LNCaP clone FGC (cell line): ENCODE measurements around the gene DENND6B.
A peak's percentile ranks its signal among the peaks of the same experiment; 100 is the strongest.

Source experiments
- DNase-seq: peaks from one replicate; pipeline ENCODE4 v3.0.0-alpha.2; 2011; ENCODE audit warnings: low read depth
- H3K4me3 ChIP-seq: 2 replicates; pipeline ENCODE4 v1.5.1; 2011; ENCODE audit warnings: mild to moderate bottlenecking, low read depth, low read length, control low read depth
- TF ChIP-seq, protein P1 (sequence below): IDR thresholded peaks from 2 replicates; pipeline ENCODE4 v1.5.1; 2012; ENCODE audit warnings: mild to moderate bottlenecking; ENCODE audit not compliant: control insufficient read depth, insufficient read depth; ENCODE audit errors: extremely low read depth

DENND6B gene

GRCh38 chr22:50298266-50298637 is 28.6 kb downstream of the DENND6B start:
- H3K4me3 ChIP-seq = no peak overlapping the region

DNA sequence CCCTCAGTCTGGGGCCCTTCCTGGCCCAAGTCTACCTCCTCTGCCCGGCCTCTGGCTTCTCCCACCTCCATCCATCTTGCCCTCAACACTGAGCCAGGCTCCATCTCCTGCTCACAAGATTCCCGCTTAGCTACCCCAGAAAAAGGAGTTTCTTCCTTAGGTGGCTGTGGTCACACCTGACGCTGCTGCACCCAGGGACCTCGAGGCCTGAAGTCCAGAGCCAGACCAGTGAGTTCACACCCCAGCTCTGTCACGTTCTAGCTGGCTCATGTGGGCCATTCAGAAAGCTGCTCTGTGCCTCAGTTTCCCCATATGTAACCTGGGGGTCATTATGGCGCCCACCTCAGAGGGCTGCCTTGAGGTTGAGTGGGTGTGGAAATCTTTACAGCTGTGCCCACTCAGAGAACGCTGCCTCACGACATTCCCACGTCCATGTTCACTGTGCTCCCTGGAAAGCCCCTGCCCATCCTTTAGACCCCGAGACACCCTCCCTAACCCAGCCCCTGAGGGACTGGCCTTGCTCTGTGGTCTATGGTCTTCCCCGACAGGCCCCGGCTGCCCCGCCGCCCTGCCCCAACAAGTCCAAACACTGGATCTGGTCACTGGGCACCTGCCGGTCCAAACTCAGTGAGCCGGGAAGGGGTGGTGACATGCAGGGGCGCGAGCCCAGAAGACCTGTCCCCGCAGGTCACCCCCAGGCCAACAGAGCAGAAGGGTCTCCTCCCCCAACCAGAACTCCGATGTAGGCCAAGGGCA is 29.1 kb downstream of the DENND6B start:
- TF ChIP-seq, protein P1, sequence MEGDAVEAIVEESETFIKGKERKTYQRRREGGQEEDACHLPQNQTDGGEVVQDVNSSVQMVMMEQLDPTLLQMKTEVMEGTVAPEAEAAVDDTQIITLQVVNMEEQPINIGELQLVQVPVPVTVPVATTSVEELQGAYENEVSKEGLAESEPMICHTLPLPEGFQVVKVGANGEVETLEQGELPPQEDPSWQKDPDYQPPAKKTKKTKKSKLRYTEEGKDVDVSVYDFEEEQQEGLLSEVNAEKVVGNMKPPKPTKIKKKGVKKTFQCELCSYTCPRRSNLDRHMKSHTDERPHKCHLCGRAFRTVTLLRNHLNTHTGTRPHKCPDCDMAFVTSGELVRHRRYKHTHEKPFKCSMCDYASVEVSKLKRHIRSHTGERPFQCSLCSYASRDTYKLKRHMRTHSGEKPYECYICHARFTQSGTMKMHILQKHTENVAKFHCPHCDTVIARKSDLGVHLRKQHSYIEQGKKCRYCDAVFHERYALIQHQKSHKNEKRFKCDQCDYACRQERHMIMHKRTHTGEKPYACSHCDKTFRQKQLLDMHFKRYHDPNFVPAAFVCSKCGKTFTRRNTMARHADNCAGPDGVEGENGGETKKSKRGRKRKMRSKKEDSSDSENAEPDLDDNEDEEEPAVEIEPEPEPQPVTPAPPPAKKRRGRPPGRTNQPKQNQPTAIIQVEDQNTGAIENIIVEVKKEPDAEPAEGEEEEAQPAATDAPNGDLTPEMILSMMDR = no peak
- H3K4me3 ChIP-seq = no peak overlapping the region
- DNase-seq = no peak

More at GRCh38 chr22:50298266-50298637, 28.6 kb downstream of the DENND6B start:
- no peak for DNase-seq
- TF ChIP-seq, protein P1 = no peak

DNA sequence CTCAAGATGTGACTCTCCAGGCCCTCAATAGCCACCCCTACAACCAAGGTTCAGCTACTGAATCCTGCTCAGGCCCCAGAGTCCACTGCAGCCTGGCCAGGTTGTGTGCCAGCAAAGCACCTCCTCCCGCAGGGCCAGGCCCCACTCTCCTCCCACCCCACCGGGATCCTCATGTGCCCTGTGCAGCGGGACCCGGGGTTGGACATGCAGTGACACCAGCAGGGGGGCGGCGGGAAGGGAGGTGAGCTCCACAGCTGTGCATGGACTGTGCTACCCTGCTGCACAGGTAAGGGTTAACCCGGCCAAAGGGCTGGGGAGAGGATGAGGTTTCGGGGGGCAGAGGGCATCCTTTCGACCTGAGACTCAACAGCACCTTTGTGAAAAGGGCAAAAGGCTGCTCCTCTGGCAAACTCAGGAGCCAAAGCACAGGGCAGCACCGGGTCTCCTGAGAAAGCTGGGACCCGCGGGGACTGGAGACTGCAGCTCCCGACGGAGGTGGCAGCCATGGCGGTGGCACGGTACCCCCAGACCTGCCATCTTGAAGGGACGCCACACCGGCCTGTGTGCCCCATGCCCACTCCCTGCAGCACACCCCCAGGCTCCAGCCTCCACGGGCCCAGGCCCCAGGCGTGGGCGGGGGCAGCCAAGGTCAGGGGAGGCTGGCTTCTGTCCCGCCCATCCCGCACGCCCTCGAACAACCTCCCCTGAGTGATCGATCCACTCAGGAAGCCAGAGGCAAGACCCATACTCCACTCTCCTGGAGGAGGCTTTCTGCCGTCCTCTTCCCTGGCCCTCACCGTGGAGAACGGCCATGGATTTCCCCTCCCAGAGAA is 29.9 kb downstream of the DENND6B start:
- no peak overlapping the region for H3K4me3 ChIP-seq
- DNase-seq = no peak
- TF ChIP-seq, protein P1 = no peak

- peak overlapping the region; percentile 15 for H3K4me3 ChIP-seq
- no peak for DNase-seq
- TF ChIP-seq, protein P1 = no peak
Observed at GRCh38 chr22:50294319-50294656, 32.5 kb downstream of the DENND6B start.

- DNase-seq = peak; percentile 39
- H3K4me3 ChIP-seq = peak overlapping the region; percentile 28
- TF ChIP-seq, protein P1 = no peak
Observed at GRCh38 chr22:50293441-50294318, 33.1 kb downstream of the DENND6B start.

DNA sequence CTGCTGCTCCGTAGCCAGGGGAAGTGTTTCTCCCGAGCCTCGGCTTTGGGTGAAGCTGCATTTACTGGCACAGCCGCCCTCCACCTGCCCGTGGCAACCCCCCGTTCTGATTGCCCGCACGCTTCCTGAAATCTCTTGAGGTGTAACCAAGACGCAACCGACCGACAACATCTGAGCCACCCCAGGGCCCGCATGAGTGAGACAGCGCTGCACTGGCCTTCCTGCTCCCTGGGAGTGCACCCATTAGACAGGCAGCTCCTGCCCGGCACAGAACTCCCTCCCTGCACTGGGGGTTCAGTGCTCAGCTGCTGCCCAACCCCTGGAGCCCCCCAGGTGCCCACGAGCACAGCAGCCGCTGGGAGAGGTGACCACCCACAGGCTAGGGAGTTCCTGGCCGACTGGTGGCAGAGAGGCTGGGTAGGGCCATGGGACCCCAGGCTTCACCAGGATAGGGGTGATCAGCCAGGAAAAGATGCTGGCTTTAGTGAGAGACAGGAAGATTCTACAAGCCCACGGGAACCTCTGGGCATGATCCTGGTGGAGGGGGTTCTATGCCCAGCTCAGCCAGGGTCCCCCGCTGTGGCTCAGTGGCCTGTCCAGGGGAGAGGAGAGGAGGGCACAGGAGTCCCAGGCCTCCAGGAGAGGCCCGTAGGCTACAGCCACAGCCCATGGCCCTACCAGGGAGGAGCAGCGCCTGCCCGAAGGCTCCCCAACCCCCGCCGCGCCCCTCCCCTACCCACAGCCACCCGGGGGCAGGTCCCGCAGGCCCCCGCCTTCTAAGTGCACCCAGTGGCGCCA is 34.0 kb downstream of the DENND6B start:
- DNase-seq = no peak
- TF ChIP-seq, protein P1 = no peak
- H3K4me3 ChIP-seq = no peak overlapping the region
